Measurements from ENCODE around the gene RBFOX2.

DNA sequence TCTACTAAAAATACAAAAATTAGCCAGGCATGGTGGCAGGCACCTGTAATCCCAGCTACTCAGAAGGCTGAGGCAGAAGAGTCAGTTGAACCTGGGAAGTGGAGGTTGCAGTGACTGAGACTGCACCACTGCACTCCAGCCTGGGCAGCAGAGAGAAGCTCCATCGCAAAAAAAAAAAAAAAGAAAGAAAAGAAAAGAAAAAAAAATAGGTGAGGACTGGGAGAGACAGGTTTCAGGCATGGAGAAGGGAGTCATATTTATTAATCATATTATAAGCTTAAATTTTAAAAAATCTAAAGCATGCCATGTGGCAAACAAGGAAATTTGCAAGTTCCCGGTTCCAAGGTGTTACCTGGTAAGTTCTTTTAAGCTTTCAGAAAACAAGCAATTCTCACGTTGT, 311.1 kb downstream of the RBFOX2 start, which contains the start of gene APOL5:
- TF ChIP-seq, protein P1, sequence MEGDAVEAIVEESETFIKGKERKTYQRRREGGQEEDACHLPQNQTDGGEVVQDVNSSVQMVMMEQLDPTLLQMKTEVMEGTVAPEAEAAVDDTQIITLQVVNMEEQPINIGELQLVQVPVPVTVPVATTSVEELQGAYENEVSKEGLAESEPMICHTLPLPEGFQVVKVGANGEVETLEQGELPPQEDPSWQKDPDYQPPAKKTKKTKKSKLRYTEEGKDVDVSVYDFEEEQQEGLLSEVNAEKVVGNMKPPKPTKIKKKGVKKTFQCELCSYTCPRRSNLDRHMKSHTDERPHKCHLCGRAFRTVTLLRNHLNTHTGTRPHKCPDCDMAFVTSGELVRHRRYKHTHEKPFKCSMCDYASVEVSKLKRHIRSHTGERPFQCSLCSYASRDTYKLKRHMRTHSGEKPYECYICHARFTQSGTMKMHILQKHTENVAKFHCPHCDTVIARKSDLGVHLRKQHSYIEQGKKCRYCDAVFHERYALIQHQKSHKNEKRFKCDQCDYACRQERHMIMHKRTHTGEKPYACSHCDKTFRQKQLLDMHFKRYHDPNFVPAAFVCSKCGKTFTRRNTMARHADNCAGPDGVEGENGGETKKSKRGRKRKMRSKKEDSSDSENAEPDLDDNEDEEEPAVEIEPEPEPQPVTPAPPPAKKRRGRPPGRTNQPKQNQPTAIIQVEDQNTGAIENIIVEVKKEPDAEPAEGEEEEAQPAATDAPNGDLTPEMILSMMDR (IDR thresholded peaks at IDR 0.05), result no peak
- no peak for TF ChIP-seq POLR2A (IDR thresholded peaks at IDR 0.05)
